Smooth muscle cell (in vitro differentiated cells): ENCODE data around the gene LRRC32. TPM values are rescaled to one million over a fixed set of nuclear protein-coding genes. Genes with fewer than 3 reads are reported as not detected.

Source experiments
- DNase-seq: peaks from one replicate; lab custom pipeline; 2025; ENCODE audit not compliant: unreplicated experiment; lab: John Stamatoyannopoulos, UW
- H2AFZ ChIP-seq: fragments of 200-600 bp; sonication (generic); 2 replicates; pipeline ENCODE4 v1.6.0; 2016; ENCODE audit warnings: antibody characterized with exemption, low read depth, mild to moderate bottlenecking
- H3F3A ChIP-seq: fragments of 200-600 bp; sonication (generic); 2 replicates; pipeline ENCODE4 v1.6.0; 2017; ENCODE audit warnings: antibody characterized with exemption, low read depth
- H3K27ac ChIP-seq: fragments of 200-600 bp; sonication (generic); 2 replicates; pipeline ENCODE4 v1.5.1; 2016; ENCODE audit warnings: low read depth, mild to moderate bottlenecking
- H3K27me3 ChIP-seq: fragments of 200-600 bp; sonication (generic); 2 replicates; pipeline ENCODE4 v1.6.1; 2016; ENCODE audit warnings: low read depth, mild to moderate bottlenecking
- H3K36me3 ChIP-seq: fragments of 200-600 bp; sonication (generic); 2 replicates; pipeline ENCODE4 v1.5.1; 2016; ENCODE audit warnings: low read depth
- H3K4me1 ChIP-seq: fragments of 200-600 bp; sonication (generic); 2 replicates; pipeline ENCODE4 v1.5.1; 2016; ENCODE audit warnings: low read depth
- H3K4me2 ChIP-seq: fragments of 200-600 bp; sonication (generic); 2 replicates; pipeline ENCODE4 v1.6.0; 2016; ENCODE audit warnings: mild to moderate bottlenecking
- H3K4me3 ChIP-seq: fragments of 200-600 bp; sonication (generic); 2 replicates; pipeline ENCODE4 v1.5.1; 2016; ENCODE audit warnings: mild to moderate bottlenecking
- H3K79me2 ChIP-seq: fragments of 200-600 bp; sonication (generic); 2 replicates; pipeline ENCODE4 v1.6.0; 2016; ENCODE audit warnings: low read depth, mild to moderate bottlenecking
- H3K9ac ChIP-seq: fragments of 200-600 bp; sonication (generic); 2 replicates; pipeline ENCODE4 v1.6.0; 2016; ENCODE audit warnings: low read depth
- H3K9me3 ChIP-seq: fragments of 200-600 bp; sonication (generic); replicated peaks from 2 replicates; pipeline ENCODE4 v1.5.1; 2016; ENCODE audit warnings: low read depth
- H4K20me1 ChIP-seq: fragments of 200-600 bp; sonication (generic); 2 replicates; pipeline ENCODE4 v1.6.0; 2016; ENCODE audit warnings: low read depth
- CTCF ChIP-seq: fragments of 200-600 bp; sonication (generic); IDR thresholded peaks from 2 replicates; pipeline ENCODE4 v1.5.1; 2017; ENCODE audit warnings: borderline replicate concordance, mild to moderate bottlenecking, antibody characterized with exemption; ENCODE audit not compliant: insufficient read depth, poor library complexity, severe bottlenecking
- WGBS: methylation state at CpG from one replicate; pipeline ENCODE4 v1.1.7; 2016; ENCODE audit warnings: low lambda C conversion rate; 5-methylcytosine and 5-hydroxymethylcytosine counted together
- polyA plus RNA-seq: library from polyadenylated mRNA; unstranded; fragments of >200 nt; fragmentation: Nextera tagmentation; extraction: Ambion mirVana; gene quantifications from 2 replicates; pipeline ENCODE4 v1.2.1, GENCODE V29; 2016
- total RNA-seq: library from RNA; depleted of rRNA; stranded (reverse); fragments of >200 nt; gene quantifications from 2 replicates; pipeline ENCODE4 v1.2.3, GENCODE V29; 2014

Gene LRRC32
- total and polyA plus RNA-seq, 2 experiments from 2014 or later: 171 to 444 TPM

DNA sequence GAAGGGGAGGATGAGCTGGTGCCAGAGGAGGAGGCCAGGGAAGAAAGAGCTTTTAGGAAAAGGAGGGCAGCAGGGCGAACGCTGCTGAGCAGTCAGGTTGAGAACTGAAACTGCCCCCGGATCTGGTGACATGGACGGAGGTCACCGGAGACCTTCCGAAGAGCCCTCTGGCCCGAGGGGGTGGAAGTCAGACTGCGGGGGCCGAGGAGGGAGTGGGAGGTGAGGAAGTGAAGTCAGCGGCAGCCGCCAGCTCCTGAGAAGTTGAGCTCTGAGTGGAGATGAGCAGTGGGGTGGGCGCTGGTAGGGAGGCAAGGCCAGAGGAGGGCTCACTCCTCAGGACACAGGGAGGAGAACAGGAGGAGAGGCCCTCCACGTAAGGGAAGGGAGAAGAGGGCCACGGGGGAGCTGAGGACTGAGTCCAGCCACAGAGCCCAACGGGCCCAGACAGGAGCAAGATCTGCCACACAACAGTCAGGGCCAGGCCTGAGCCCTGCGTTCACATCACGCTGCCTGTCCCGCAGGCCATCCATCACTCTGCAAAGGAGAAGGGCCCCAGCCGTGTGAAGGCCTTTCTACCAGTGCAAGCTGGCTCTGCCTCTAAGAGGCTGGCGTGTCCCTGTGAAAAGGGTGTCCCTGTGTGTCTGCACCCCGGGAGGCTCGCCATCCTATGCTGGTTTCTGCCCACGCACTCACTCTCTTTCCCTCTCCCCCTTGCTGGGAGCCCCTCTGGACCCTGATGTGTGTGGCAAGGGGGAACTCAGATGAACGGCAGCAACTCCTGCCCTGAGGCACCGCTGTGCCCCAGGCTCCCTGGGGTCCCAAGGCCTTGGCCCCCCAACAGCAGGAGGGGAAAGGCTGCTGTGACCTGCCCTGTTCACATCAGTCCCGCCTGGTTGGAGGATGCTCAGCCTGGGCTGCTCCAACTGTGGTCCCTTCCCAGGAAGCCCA is 19.0 kb upstream of the LRRC32 start:
- H3K79me2 ChIP-seq: no peaks in the 10 kb centered on the region
- H3F3A ChIP-seq: no peaks in the 10 kb centered on the region
- H3K4me3 ChIP-seq: no peak overlapping the region
- H3K27ac ChIP-seq: peak overlapping the region; percentile 81
- no peak for TF ChIP-seq CTCF
- peak overlapping the region; percentile 60 for H3K9ac ChIP-seq
- no peak for DNase-seq
- H3K4me1 ChIP-seq: no peaks in the 10 kb centered on the region
- no peaks in the 10 kb centered on the region for H3K36me3 ChIP-seq
- peak overlapping the region; percentile 48 for H2AFZ ChIP-seq
- 51% methylated on average over 22 of the region's 26 CpGs for WGBS
- H3K9me3 ChIP-seq: no peaks in the 10 kb centered on the region
- no peaks in the 10 kb centered on the region for H4K20me1 ChIP-seq
- H3K27me3 ChIP-seq: no peaks in the 10 kb centered on the region
- peak overlapping the region; percentile 62 for H3K4me2 ChIP-seq

- Histone ChIP-seq H3K27ac (no peak overlapping the region), H2AFZ (no peak overlapping the region), H3K4me1 (no peaks in the 10 kb centered on the region), H3F3A (no peaks in the 10 kb centered on the region), H3K9ac (no peak overlapping the region), H3K79me2 (no peaks in the 10 kb centered on the region), H4K20me1 (no peaks in the 10 kb centered on the region), H3K27me3 (no peaks in the 10 kb centered on the region), H3K36me3 (no peaks in the 10 kb centered on the region), H3K4me3 (no peak overlapping the region), H3K4me2 (no peak overlapping the region), H3K9me3 (no peaks in the 10 kb centered on the region)
- no peak for TF ChIP-seq CTCF
- no peak for DNase-seq
- WGBS: 95% methylated on average over 7 of the region's 7 CpGs
Measured at GRCh38 chr11:76688146-76688545, 17.6 kb upstream of the LRRC32 start.

DNA sequence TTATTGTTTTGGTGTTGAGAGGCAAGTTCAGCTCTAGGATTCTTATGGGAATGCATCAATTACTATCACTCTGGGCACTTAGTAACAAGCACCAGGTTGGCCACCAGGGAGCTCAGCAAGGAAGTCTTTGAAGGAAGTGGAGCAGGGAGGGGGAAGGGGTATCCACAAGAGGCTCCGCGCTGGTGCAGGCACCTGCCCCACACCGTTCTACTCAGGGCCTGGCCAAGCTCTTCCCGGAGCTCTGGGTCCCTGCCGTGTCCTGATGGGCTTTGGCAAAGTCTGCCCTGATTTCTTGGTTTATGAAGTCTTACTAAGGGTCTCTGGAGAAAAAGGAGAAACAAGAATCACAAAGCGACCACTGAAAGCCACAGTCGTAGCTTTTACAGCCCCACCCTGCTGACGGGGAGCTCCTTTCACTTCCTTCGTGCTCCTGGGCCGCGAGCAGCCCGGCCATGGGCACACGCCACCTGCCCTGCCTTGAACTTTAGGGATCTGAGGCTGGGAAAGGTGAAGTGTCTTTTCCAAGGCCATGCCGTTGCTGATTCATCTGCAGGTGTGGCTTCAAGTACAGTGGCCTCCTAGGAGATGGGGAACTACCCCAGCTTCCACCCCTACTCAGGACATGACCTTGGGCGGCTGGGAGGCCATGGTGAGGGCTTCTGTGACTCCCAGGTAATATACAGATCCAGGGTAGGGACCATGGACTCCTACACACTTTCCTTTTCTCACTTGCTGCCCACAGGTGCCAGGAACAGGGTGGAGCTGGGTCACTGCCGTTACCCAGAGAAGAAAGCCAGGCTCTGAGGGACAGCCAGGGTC is 15.9 kb upstream of the LRRC32 start:
- no peaks in the 10 kb centered on the region for H3K36me3 ChIP-seq
- no peaks in the 10 kb centered on the region for H3K9me3 ChIP-seq
- no peaks in the 10 kb centered on the region for H3F3A ChIP-seq
- 84% methylated on average over 16 of the region's 16 CpGs for WGBS
- no peaks in the 10 kb centered on the region for H3K27me3 ChIP-seq
- no peaks in the 10 kb centered on the region for H3K4me1 ChIP-seq
- no peaks in the 10 kb centered on the region for H3K79me2 ChIP-seq
- H3K4me3 ChIP-seq: no peak overlapping the region
- H3K4me2 ChIP-seq: no peak overlapping the region
- peak overlapping the region; percentile 59 for H2AFZ ChIP-seq
- no peak overlapping the region for H3K9ac ChIP-seq
- DNase-seq: no peak
- TF ChIP-seq CTCF: no peak
- no peak overlapping the region for H3K27ac ChIP-seq
- H4K20me1 ChIP-seq: no peaks in the 10 kb centered on the region
